C4-2B (cell line): Measurements from ENCODE around the gene UNC13B.

ENCODE experiments used
- ZFX ChIP-seq: fragments of 450-650 bp; IDR thresholded peaks from 2 replicates; pipeline ENCODE4 v1.6.1; 2017
- TF ChIP-seq, protein P1 (sequence below): fragments of 450-650 bp; conservative IDR thresholded peaks from 2 replicates; pipeline ENCODE4 v1.5.1; 2017; ENCODE audit warnings: mild to moderate bottlenecking

GRCh38 chr9:35168963-35169362 lies 7.2 kb downstream of the UNC13B start:
- TF ChIP-seq, protein P1, sequence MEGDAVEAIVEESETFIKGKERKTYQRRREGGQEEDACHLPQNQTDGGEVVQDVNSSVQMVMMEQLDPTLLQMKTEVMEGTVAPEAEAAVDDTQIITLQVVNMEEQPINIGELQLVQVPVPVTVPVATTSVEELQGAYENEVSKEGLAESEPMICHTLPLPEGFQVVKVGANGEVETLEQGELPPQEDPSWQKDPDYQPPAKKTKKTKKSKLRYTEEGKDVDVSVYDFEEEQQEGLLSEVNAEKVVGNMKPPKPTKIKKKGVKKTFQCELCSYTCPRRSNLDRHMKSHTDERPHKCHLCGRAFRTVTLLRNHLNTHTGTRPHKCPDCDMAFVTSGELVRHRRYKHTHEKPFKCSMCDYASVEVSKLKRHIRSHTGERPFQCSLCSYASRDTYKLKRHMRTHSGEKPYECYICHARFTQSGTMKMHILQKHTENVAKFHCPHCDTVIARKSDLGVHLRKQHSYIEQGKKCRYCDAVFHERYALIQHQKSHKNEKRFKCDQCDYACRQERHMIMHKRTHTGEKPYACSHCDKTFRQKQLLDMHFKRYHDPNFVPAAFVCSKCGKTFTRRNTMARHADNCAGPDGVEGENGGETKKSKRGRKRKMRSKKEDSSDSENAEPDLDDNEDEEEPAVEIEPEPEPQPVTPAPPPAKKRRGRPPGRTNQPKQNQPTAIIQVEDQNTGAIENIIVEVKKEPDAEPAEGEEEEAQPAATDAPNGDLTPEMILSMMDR = no peak
- no peak for TF ChIP-seq ZFX
